CD1c-positive myeloid dendritic cell (primary cell): Measurements from ENCODE around the gene BAD.
A peak's percentile ranks its signal among the peaks of the same experiment; 100 is the strongest.
"Not testable (repeated sequence)": the region's sequence is repeated elsewhere in the genome, so short reads cannot be mapped to it uniquely, and the experiment has no call there.

ENCODE experiments used
- DNase-seq: peaks from one replicate; pipeline ENCODE4 v3.0.0-alpha.2; 2016; ENCODE audit errors: extremely low spot score

Gene BAD

DNA sequence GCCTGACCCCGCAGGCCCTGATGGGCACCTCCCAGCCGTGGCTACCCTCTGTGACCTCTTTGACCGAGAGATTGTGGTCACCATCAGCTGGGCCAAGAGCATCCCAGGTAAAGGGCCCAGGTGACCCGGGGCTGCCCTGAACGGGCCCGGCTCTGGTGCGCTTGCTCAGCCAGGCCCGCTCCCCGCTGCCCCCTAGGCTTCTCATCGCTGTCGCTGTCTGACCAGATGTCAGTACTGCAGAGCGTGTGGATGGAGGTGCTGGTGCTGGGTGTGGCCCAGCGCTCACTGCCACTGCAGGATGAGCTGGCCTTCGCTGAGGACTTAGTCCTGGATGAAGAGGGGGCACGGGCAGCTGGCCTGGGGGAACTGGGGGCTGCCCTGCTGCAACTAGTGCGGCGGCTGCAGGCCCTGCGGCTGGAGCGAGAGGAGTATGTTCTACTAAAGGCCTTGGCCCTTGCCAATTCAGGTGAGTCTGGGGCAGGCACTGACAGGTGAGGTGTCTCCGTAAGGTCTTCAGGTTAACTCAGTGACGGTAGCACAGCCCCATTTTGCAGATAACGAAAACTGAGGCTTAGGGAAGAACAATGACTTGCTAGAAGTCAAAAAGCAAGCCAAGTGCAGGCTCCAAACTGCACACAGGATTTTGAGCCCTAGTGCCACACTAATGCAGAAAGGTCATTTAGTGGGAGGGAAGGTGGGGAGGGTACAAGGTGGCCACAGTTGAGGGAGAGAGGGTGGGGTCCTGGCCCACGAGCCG, 30.5 kb upstream of the BAD start:
- no peak for DNase-seq

DNA sequence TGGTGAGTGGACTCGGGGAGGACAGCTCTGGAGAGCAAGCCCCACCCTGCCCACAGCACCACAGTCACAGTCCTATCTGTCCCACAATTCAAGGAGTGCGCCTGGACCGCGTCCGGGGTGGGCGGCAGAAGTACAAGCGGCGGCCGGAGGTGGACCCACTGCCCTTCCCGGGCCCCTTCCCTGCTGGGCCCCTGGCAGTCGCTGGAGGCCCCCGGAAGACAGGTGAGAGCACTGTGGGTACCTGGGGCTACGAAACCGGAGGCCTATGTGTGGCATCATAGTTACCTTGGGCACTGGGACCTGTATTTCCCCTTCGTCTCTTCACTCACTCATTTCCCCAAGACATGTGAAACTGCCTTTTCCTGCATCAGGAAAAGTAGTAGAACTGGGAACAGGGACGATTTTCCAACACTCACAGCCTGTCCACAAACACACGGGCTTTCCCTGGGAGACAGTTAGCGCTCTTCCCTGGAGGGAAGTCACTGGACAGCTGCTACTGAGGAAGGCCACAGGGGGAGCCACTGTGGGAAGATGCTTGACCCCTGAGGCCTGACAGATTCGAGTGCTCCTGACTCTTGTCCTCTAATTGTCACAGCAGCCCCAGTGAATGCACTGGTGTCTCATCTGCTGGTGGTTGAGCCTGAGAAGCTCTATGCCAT, 29.8 kb upstream of the BAD start:
- no peak for DNase-seq

DNA sequence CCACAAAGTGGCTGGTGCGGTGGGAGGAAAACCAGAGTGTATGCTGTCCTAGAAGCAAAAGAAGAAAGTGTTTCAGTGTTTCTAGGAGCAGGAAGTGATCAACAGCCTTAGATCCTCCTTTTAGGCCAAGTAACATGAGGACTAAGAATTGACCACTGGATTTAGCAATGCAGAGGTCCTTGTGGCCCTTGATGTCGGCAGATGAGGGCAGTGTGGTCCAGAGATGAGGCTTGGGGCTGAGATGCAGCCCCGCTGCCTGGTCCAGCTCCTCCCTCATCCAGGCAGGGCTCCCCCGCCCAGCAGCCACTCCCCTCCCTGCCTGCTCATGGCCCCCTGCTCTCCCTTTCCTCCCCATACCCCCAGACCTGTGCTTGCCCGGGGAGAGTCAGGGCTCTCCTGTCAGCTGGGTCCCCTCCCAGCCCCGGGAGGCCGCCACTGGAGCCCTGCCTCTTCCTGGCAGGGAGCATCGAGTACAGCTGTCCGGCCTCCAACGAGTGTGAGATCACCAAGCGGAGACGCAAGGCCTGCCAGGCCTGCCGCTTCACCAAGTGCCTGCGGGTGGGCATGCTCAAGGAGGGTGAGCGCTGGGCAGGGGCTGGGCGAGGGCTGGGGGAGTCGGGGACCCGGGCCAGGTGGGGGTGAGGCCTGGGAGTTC, 29.2 kb upstream of the BAD start:
- DNase-seq = no peak

DNA sequence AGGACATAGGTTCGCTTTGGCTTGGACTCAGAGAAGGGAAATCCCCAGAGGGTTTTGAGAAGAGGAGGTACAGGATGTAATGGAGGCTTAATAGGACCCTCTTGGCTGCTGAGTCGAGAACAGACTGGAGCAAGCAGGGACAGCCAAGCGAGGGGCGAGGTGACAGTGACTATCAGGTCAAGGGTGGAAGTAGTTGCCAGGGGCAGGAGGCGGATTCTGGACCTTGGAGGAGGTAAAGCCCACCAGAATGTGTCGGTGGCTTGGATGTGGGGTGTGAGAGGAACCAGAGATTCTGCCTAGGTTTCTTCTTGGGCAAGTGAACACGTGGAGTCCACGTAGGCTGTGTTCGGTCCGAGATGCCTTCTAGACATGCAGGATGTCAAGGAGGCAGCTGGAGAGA, 28.5 kb upstream of the BAD start:
- DNase-seq = no peak

DNA sequence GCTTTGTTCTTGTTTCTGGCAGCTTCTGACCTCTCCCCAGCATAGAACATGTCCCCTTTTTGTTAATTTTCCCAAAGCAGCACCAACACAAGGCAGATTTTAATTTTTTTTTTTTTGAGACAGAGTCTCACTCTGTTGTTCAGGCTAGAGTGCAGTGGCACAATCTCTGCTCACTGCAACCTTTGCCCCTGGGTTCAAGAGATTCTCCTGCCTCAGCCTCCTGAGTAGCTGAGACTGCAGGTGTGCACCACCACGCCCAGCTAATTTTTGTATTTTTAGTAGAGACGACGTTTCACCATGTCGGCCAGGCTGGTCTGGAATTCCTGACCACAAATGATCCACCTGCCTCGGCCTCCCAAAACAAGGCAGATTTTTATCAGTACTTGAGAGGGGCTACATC, 23.3 kb upstream of the BAD start:
- DNase-seq = not testable (repeated sequence)

DNA sequence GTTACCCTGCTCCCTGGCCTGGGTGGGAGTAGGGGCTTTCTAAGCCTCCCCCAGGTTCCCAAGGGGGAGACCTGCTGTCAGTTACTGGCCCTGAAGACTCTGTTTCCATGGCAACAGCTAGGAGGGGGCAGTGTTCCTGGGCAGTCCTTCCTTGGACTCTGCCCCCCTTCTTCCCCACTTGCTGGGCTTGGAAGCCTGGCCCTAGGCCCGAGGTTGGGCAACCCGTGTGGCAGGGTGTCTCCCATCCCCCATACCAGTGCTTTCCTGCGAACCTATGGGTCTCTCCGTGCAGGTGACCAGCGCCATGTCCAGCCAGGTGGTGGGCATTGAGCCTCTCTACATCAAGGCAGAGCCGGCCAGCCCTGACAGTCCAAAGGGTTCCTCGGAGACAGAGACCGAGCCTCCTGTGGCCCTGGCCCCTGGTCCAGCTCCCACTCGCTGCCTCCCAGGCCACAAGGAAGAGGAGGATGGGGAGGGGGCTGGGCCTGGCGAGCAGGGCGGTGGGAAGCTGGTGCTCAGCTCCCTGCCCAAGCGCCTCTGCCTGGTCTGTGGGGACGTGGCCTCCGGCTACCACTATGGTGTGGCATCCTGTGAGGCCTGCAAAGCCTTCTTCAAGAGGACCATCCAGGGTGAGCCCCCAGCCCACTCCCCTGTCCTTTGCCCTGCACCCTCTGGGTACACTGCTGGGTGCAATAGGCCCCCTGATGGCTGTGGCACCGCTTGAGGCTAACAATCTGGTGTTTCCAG, 22.6 kb upstream of the BAD start:
- DNase-seq = no peak

DNA sequence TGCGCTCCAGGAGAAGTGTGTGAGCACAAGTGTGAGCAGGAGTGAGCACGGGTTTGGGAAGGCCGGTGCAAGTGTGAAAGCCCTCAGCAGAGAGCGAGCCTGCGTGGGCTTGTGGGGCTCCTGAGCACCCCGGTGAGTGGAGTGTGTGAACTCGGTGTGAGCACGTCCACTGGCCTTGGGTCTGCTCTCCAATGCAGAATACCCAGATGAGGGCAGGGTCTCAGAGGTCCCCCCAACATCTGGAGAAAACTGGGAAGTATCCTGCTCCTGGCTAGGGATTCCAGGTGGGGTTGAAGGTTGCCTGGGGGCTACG, 22.1 kb upstream of the BAD start:
- no peak for DNase-seq

DNA sequence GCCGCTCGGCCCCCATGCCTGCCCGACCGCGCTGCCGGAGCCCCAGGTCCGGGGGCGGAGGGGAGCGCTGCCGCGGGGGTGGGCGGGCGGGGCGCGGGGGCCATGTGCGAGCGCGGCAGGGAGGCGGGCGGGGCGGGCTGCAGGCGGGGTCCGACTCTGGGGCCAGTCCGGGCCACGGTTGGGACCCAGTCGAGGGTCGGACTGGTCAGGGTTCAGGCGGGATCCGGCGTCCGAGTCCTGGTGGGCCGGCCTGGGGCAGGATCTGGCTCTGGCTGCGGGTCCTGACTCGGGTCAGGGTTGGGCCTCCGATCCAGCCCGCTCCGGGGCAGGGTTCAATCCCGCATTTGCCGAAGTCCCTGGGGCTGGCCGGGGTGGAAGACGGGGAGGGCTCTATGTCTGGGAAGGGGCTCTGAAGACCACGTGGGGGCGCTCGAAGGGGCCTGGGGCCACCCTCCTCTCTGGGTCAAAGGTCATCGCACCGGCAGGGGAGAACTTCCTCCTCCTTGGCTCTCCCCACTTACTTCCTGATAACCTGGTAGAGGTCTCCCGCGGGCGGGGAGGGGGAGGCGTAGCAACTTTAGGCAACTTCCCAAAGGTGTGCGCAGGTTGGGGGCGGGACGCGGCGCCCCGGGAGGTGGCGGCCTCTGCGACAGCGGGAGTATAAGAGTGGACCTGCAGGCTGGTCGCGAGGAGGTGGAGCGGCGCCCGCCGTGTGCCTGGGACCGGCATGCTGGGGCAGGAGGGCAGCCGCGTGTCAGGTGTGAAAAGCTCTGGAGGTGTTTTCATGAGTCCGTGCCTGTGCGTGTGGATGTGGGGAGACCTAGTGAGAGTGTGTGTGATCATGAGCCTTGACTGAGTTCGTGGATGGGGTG, 21.5 kb upstream of the BAD start:
- DNase-seq = peak; percentile 72

DNA sequence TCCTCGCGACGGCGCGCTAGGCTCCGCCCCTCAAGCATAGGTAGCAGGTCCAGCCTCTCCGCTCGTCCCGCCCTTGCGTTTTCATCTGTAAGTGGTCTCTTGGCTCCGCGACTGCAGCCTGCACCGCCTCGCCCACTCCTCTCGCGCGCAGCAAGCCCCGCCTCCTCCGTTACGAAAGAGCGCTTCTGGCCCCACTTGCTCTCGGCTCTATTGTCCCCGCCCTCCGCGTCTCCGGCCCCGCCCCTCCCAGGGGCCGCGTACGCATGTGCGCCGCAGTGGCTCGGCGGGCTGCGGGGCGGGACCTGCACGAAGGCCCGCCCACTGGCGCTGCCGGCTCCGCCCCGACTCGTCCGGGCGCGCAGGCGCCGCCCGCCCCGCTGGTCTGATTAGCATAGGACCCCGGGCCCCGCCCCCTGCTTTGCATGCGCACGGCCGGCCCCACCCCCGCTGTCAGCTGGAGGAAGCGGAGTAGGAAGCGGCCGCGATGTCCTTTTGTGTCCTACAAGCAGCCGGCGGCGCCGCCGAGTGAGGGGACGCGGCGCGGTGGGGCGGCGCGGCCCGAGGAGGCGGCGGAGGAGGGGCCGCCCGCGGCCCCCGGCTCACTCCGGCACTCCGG, 20.7 kb upstream of the BAD start, which contains the start of gene ESRRA:
Gene ESRRA (plus strand): TSS at position 450 of the 616 bp plus-strand sequence. CDS start 1,656 bp downstream, outside the sequence.
- DNase-seq = peak; percentile 100

DNA sequence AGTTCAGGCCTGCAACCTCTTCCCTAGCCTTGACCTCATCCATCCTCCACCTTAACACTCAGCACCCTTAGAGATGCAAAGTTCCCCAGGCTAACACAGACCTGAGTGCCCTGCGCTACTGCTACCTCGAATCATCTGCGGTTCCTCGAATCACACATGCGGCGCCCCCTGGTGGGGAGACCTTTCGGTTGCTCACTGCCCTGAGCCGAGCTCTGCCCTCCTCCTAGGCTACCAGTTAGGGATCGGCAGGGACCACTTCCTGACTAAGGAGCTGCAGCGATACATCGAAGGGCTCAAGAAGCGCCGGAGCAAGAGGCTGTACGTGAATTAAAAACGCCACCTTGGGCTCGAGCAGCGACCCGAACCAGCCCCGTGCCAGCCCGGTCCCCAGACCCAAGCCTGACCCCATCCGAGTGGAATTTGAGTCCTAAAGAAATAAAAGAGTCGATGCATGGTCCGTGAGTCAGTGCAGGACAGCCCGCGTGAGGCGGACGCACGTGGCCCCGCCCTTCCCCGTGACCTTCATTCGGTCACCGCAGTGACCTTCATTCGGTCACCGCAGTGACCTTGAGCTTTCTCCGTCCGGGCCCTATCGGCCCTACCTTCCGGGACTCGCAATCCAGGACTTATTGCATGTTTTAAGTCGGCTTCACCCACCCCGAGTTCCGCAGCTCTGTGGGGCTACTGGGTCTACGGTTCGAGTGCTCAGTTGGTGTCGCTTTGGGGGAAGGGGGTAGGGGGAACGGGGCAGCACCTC, 20.0 kb upstream of the BAD start:
- peak; percentile 96 for DNase-seq

DNA sequence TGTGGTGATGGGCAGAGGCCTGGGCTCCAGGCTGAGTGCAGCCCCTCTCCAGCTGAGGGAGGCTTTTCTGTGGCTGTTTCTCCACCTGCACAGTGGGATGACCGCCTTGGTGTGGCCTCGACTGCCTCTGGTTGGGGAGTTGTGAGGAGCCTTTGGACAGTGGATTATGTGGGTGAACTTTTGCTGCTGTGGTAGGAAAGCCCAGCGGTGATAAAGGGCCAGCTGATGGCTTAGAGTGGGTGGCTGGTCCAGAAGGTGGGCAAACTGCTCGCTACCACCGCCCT, 19.5 kb upstream of the BAD start:
- no peak for DNase-seq

DNA sequence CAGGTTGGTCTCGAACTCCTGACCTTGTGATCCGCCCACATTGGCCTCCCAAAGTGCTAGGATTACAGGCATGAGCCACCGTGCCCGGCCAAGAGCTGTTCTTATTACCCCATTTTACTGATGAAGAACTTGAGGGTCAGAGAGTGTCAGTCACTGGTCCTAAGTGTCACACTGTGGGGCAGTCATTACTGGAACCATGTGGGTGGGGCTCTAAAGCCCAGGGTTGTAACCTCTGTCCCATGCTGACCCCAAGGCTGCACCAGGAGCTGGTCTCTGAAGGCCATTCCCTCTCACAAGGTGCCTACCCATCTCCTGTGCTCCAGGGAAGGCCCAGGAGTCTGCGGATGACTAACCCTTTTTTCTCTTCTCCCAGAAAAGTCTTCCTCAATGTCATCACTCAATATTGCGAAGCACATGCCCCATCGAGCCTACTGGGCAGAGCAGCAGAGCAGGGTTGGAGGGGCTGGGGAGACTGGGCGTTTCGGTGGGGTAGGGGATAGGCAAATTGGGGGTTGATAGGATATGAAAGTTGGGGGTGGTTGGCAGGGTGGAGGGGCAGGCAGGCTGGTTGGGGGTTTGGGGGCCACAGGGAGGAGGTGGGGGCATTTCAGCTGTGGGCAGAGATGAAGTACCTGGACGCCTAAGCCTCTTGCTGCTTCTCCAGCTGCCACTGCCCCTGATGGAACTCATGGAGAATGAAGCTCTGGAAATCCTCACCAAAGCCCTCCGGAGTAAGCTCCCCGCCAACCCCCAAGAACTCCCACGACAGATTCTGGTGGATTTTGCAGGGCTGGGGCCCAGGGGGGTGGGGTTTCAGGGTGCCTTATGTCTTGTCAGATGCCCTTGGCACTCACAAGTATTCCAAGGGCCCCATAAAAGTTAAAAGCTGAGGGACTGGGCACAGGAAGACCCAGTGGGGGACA, 18.9 kb upstream of the BAD start:
- DNase-seq = no peak

DNA sequence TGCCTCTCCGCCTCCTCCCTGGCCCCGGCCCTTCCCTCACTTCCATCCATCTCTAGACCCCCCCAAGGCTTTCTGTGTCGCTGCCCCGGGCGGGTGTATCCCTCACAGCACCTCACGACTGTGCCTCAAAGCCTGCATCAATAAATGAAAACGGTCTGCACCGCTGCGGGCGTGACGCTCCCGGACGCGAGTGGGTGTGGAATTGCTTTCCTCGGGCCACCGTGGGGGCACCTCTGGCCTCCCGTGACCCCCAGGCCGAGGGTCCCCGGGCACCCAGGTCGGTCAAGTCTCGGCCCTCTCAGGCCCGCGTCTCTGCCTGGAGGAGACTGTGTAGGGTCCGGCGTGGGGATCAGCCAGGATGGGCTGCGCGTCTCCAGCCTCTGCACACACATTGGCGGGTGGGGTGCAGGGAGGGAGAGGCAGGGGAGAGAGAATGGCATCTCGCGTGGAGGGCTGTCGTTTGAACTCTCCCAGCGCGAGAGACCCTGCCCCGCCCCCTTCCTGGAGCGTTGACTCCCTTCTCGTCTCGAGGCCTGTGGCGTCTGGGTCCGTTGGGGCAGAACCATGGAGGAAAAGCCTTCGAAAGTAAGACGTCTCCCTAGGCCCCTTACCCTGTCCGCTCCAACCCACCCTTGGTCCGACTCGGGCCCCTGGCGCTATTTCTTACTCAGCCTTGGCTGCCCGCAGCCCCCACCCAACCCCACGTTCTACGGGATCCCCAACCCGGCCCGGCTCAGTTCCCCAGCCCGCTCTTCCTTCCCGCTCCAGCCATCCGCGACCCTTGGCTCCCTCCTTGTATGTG, 15.6 kb upstream of the BAD start, which contains the start of gene CATSPERZ:
Gene CATSPERZ (plus strand): TSS at position 512 of the 802 bp plus-strand sequence. CDS start 53 bp downstream, at position 565.
- no peak for DNase-seq

DNA sequence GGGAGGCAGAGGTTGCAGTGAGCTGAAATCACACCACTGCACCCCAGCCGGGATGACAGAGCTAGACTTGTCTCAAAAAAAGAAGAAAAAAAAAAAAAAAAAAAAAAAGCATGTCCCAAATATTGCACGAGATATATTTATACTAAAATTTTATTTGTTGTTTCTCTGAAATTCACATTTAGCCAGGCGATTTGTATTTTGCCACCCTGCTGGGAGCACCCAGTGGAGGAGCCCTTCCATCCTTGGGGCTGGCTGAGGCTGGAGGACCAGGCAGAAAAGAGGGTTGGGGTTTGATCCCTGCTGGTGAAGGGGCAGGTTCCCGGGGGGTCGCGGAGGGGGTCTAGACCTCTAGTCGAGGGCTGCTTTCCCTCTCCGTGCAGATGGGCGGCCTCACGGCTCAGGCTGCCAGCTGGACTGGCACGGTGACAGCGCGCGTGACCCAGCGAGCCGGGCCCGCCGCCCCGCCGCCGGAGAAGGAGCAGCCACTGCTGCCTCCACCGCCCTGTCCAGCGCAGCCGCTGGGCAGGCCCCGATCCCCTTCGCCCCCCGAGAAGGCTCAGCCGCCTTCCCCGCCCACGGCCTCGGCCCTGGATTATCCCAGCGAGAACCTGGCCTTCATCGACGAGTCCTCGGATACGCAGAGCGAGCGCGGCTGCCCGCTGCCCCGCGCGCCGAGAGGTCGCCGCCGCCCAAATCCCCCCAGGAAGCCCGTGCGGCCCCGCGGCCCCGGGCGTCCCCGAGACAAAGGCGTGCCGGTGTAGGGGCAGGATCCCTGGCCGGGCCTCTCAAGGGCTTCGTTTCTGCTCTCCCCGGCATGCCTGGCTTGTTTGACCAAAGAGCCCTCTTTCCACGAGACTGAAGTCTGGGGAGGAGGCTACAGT, 14.7 kb upstream of the BAD start:
- peak; percentile 41 for DNase-seq

DNA sequence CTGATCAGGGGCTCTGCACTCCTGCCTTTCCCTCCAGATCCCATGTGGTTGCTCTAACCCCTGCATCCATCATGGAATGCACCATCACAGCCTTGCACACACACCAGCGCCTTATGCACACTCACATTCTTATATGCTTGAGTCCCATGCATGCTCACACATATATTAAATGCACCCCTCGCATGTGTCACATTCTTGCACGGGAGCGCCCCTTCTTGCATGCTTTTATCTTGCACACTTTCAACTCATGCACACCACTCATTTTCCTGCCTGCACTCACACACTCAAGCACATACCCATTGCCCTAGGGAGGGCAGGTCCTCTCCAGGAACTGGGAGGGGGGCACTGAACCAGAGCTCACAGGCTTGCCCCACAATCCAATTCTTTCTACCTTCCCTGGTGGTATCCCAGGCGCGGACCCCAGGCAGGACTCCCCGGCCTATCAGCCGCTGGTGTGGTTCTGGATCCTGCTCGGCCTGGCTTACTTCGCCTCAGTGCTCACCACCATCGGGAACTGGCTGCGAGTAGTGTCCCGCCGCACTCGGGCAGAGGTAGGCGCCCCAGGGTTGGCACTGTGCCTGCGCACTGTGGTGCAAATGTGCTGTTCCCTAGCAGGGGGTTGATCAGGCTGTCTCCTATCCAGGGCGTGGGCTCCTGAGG, 13.4 kb upstream of the BAD start:
- no peak for DNase-seq

DNA sequence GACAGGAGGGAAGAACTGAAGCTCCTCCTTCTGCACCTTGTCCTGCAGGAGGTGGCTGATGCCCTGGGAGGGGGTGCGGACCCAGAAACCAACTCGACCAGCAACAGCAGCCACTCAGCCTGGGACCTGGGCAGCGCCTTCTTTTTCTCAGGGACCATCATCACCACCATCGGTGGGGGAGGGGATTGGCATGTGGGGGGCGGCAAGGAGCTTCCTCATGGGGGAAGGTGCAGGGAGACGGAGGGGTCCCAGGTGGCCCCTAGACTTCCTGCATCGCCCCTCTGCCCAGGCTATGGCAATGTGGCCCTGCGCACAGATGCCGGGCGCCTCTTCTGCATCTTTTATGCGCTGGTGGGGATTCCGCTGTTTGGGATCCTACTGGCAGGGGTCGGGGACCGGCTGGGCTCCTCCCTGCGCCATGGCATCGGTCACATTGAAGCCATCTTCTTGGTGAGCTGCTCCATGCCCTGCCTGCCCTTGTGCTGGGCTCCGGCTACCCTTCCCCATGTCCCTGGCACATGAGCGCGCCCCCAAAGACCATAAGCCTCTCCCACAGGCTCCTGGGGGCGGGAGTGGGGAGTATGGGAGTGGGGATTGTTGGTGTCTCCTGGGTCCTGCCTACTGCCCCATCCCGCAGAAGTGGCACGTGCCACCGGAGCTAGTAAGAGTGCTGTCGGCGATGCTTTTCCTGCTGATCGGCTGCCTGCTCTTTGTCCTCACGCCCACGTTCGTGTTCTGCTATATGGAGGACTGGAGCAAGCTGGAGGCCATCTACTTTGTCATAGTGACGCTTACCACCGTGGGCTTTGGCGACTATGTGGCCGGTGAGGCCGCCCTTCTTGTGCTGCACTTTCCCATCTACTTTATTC, 12.6 kb upstream of the BAD start:
- peak; percentile 38 for DNase-seq
